NCI-H748 treated with DMSO at 0.1 percent for 48 hours (cell line): ENCODE data around the gene HNRNPLL.

Experiments
- DNase-seq: peaks from one replicate; lab custom pipeline; 2025; lab: John Stamatoyannopoulos, UW

HNRNPLL gene

DNA sequence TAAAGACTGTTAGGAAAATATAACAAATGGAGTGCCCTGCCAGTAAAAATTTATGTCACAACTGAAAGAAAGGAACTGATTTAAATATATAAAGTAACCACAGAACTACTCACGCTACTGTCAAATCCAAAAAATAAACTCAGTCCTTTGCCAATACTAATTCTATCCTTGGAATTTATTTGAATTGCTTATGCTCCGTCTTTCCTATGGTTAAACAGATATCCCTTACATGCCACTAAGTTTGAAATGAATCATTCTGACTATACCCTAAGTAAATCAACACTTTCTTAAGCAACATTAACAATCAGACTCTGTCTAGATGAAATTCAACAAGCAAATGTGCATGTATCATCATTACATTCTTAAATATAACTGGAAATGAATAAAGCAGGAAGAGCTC lies 9.8 kb downstream of the HNRNPLL start:
- no peak for DNase-seq

- DNase-seq, result no peak
Measured at GRCh38 chr2:38591152-38591551, 11.6 kb downstream of the HNRNPLL start.

DNA sequence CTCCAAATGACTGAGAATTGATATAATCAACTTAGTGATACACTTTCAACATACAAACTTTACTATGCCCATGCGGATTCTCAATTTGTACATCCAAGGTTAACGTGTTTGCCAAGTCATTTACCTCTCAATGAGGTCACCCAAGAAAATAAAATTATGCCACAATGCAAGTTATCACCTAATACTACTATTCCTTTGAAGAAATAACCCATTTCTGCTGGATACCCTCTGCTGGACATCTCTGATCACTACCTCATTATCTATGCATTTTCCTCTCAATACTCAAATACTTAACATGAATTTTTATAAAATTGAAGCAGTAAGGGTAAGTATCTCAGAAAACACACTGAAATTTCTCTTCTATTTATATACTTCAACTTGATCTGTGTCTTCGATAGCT lies 12.7 kb downstream of the HNRNPLL start:
- DNase-seq, result no peak

GRCh38 chr2:38586931-38587330 lies 15.8 kb downstream of the HNRNPLL start:
- DNase-seq, result no peak

- no peak for DNase-seq
Measured at GRCh38 chr2:38584881-38585280, 17.8 kb downstream of the HNRNPLL start.

DNA sequence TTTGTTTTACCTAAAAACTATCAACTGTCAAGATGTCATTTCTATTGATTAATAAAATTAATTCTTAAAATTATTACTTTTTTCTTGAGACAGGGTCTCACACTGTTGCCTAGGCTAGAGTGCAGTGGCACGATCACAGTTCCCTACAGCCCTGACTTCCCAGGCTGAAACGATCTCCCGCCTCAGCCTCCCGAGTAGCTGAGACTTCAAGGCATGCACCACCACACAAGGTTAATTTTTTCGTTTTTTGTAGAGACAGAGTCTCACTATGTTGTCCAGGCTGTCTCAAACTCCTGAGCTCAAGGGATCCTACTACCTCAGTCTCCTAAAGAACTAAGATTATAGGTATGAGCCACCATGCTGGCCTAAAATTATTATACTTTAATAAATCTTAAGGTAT lies 18.7 kb downstream of the HNRNPLL start:
- DNase-seq, result no peak

DNA sequence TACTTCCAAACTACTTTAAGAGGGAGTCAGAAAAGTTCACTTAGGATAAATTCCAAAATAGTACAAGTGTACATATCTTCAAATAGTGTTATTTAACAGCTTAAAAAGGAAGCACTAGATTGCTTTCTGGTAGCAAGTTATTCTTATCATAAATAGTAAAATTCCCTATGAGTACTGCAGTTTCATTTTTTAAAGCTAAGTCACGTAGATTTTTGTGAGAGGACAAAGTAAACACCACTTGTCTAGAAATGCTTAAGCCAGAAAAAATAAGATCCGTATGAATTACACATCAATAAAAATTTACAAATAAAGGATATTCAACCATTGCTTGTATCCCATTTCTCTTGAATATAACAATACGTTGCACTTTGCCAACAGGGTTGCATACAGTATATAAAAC lies 19.2 kb downstream of the HNRNPLL start:
- DNase-seq, result no peak

DNA sequence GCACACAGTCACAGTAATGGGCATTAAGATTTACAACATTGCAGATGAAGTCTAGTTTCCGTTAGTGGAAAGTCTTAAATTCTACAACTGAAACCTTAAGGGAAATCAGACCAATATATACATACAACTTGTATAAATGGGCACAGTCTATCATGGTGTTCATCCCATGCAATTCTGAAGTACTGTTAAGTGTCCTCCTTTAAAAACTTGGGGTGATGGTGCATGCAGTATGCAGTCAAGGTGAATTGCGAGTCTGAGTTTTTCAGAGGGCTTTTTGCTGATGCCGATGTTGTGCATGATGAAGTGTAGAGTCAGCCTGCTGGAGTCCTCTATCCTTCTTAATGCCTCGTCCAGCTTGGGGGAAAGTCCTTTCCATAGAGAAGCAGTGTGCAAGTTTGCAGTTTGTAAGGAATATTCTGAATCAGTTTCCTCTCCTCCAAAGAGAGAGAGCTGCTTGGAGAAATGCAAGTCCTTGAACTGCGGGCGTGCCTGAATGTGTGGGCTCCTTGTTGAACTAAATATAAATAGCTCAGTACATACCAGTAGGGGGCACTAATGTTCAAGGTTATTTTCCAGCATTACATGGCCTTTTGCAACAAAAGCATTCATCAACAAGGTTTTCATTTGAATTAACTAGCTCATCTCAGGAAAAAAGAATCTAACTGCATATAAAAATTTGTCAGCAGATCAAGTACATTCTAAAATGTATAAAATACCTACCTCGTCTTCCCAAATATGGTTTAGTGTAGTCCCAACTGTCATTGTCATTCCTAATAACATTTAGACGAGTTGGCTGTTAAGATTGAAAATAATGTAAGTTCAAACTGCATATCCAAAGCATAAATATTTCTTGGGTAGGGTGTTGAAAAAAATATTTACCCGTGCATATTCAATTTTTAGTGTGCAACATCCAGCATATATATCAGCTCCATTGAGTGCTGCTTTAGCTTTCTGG lies 21.3 kb downstream of the HNRNPLL start:
- DNase-seq, result peak; percentile 43

DNA sequence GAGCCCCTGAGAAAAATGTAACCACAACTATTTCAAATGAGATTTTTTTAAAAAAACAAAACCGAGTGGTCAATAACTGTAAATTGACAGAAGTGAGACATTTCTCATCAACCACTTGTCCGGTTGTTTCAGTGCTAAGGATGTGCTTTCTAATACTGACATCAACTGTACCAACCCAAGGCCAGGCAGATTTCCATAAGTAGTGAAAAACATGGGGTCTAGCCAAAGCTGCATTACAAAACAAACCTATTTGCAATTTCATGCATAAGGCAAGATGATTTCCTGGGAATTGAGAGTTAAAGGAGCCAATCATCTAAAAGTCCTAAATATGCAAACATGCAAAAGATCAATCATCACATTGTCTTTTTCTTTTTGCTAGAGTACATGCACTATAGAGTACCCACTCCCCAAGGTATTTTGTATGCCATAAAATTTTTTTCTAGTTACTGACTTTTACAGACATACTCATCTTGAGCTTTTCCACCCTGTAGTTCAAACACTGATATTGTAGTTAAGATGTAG lies 22.6 kb downstream of the HNRNPLL start:
- no peak for DNase-seq

DNA sequence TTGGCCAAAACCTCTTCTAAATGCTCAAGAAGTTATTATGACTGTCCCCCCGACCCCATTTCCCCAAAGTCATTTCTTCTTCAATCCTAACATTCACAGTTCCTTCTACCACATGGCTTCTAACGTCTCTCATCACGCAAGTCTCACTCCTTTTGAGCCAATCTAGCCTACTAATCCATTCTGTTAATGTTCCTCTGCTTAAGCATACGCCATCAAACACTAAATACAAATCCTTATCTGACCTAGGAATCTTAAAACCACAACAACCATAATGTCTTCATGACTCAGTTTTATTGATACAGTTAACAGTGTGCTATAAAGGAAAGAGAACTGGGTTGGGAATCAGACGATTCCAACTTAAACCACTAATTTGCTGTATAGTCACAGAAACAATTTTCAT lies 23.9 kb downstream of the HNRNPLL start:
- DNase-seq, result no peak

- DNase-seq, result no peak
Measured at GRCh38 chr2:38574278-38574677, 28.4 kb downstream of the HNRNPLL start.

GRCh38 chr2:38572167-38572566 lies 30.6 kb downstream of the HNRNPLL start:
- DNase-seq, result no peak

GRCh38 chr2:38571193-38571592 lies 31.5 kb downstream of the HNRNPLL start:
- no peak for DNase-seq

- no peak for DNase-seq
Measured at GRCh38 chr2:38568724-38569436, 33.8 kb downstream of the HNRNPLL start.

DNA sequence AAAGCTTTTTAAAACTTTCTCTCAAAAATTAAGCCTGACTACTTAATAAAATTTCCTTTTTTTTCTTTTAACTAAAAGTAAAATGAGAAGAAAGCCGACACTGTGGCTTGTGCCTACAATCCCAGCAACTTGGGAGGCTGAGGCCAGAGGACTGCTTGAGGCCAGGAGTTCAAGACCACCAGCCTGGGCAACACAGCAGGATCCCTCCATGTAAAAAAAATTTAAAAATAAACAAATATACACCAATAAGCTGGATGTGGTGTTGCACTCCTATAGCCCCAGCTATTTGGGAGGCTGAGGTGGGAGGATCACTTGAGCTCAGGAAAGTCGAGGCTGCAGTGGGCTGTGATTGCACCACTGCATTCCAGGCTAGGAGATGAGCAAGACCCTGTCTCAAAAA lies 37.4 kb downstream of the HNRNPLL start:
- no peak for DNase-seq

DNA sequence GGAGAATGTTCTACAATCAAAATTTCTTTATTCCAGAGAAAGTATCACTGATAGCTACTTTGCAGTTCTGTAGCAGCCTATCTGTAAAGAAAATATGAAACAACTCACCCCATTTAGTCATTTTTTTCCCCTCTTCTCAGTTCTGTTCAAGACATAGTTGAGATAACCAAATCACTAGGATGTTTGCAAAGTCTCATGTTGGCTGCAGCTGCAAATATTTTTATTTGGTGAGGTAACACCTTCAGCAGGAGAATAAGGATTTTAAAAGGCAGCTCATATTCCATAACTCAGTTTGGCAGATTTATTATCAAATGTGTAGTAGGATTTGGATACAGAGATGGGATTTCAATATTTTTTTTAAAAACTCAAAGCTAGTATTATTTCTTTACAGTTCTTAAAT lies 41.0 kb downstream of the HNRNPLL start:
- no peak for DNase-seq

DNA sequence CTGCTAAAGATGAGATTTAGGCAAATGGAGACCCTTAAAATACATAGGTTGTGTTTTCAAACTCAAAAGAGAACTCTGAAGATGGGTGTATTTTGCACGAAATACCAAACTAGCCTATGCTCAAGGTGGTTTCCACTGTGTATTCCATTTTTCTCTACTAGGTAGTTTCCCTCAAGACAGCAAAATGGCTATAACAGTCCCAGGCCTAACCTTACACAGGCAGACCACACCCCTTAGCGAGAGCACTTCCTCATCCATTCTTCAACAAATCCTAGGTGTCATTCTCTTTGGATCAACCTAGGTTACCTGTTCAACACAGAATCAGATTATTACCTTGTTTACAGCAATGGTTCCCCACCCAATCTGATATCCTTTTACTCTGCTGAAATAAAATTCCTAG lies 42.6 kb downstream of the HNRNPLL start:
- DNase-seq, result no peak

DNA sequence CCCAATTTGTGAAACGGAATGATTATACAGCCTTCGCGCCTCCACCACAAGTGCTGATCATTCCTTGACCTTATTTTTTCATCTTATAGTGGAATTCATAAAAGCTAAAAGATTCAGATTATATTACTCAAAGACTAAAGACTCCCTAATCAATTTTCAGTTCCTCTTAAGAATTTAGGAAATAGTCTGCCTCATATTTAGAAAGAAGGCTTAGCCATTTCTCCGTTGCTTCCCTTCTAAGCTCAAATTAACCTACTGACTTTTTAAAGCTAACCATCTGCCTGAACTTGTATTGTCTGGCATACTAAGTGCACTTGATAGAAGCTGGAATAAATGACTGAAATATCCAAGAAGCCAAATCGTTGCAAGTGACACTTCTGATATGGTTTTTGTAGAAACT lies 44.7 kb downstream of the HNRNPLL start:
- DNase-seq, result no peak

DNA sequence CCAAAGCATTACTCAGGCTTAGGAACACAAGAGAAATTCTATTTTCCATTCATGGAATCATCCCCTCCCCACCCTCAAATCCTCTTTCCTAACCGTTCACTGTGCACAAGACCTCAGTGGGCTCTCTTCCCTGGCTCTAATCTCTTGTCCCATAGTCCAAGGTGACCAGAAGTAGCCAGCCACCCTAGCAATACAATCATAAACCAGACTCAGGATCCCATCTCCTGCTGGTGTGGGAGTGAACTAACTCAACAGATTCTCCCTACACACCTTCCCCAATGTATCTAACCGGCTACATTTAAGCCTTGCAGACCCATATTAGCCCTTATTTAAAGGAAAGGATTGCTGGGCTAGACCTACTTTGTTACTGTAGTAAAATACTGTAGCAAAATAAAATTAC lies 45.5 kb downstream of the HNRNPLL start:
- DNase-seq, result no peak

DNA sequence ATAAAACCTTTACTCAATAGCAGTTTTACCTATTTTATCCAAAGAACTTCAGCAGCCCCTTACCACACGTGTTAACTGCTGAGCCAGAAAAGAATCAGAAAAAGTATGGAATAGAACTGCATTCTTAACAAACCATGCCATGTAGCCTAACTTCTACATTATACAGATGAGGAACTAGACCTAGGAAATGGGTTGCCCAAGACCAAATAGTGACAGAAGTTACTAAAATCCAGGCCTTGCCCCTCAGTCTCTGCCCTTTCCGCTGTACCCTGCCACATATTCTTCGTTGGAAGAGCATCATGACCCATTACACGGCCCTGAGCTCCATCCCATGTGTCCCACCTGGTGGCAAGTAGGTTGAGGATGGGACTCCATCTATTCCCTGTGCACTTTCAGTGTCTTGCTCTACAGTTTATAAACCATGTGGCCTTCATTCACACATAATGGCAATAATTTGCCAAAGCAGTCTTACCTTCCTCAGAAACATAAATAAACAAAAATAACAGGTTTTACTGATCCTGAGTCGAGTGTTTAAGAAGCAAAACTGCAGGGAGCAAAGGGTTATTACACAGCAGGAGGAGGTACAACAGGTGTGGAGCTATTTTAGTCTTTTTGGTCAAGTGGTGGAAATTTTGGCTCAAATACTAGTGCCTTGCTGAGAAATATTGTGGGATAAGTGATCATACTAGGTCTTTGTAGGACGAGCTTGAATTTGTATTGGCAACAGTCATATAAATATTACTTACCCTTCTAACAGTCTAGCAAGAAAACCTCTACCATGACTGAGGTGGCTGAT lies 46.5 kb downstream of the HNRNPLL start:
- DNase-seq, result no peak

GRCh38 chr2:38554973-38555595 lies 47.6 kb downstream of the HNRNPLL start:
- DNase-seq, result no peak

DNA sequence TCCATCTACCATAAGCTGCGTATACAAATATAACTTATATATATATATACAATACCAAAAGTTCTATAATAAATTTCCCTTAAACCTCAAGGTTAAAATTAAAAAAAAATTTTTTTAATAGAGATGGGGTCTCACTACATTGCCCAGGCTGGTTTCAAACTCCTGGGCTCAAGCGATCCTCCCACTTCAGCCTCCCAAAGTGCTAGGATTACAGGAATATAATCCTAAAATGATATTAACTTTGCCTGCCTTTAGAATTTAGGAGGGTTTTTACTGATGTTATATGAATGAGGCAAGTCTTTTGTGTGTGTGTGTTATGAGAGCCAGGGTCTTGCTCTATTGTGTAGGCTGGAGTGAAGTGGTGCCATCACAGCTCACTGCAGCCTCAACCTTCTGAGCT lies 49.2 kb downstream of the HNRNPLL start:
- DNase-seq, result no peak
